ENCODE data around the gene R3HCC1L. TPM values are rescaled to one million over a fixed set of nuclear protein-coding genes. Genes with fewer than 3 reads are reported as not detected.
"Not testable (repeated sequence)": the region's sequence is repeated elsewhere in the genome, so short reads cannot be mapped to it uniquely, and the experiment has no call there.

The R3HCC1L gene
- total and polyA plus RNA-seq, 11 donors, result 4.0 to 8.6 (median 5.2) TPM

DNA sequence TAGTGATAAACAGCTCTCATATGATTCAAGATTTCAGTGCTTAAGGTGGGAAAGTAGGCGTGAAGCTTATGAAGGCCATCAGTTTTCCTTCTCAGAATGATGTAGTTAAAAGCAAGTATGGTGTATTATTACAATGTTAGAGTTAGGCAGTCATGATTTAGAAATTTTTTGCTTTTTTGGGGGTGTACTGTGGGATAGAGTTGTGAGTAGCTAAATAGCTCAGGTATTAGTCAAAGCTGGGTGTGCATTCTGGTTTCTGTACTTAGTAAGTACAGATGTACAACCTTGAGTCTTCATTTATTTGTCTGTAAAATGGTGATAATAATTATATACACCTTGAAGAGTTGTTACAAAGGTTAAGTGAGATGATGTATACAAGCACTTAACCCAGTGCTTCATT lies 52.2 kb downstream of the R3HCC1L start:
- H3K4me3 ChIP-seq, result no peak overlapping the region
- TF ChIP-seq POLR2A (IDR thresholded peaks at IDR 0.05), result no peak
- TF ChIP-seq, protein P1, sequence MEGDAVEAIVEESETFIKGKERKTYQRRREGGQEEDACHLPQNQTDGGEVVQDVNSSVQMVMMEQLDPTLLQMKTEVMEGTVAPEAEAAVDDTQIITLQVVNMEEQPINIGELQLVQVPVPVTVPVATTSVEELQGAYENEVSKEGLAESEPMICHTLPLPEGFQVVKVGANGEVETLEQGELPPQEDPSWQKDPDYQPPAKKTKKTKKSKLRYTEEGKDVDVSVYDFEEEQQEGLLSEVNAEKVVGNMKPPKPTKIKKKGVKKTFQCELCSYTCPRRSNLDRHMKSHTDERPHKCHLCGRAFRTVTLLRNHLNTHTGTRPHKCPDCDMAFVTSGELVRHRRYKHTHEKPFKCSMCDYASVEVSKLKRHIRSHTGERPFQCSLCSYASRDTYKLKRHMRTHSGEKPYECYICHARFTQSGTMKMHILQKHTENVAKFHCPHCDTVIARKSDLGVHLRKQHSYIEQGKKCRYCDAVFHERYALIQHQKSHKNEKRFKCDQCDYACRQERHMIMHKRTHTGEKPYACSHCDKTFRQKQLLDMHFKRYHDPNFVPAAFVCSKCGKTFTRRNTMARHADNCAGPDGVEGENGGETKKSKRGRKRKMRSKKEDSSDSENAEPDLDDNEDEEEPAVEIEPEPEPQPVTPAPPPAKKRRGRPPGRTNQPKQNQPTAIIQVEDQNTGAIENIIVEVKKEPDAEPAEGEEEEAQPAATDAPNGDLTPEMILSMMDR (IDR thresholded peaks at IDR 0.05), result no peak
- no peak for ATAC-seq
- no peaks in the 10 kb centered on the region for H3K9me3 ChIP-seq
- no peaks in the 10 kb centered on the region for H3K27me3 ChIP-seq
- H3K4me1 ChIP-seq, result no peaks in the 10 kb centered on the region
- H3K27ac ChIP-seq, result no peak overlapping the region
- peaks cover 0 to 61% (median 16%) of the 10 kb centered on the region in 9 donors for H3K36me3 ChIP-seq
- no peak for DNase-seq
- WGBS, 4 donors, result 98 to 100% (median 100%) methylated on average over 1 of the region's 1 CpG
- intact Hi-C loops (cut with DNase I), result no loop called here

DNA sequence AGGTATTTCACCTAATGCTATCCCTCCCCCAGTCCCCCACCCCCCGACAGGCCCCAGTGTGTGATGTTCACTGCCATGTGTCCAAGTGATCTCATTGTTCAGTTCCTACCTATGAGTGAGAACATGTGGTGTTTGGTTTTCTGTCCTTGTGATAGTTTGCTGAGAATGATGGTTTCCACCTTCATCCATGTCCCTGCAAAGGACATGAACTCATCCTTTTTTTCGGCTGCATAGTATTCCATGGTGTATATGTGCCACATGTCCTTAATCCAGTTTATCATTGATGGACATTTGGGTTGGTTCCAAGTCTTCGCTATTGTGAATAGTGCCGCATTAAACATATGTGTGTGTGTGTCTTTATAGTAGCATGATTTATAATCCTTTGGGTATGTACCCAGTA lies 56.3 kb downstream of the R3HCC1L start:
- ATAC-seq; H3K4me3 ChIP-seq; H3K27me3 ChIP-seq; DNase-seq; intact Hi-C loops (cut with DNase I); H3K4me1 ChIP-seq; H3K27ac ChIP-seq: not testable (repeated sequence)
- H3K36me3 ChIP-seq, result peaks cover 0 to 49% (median 16%) of the 10 kb centered on the region in 9 donors
- 98 to 99% (median 99%) methylated on average over 4 of the region's 4 CpGs for WGBS, 4 donors
- H3K9me3 ChIP-seq, result peaks cover 0 to 17% (median 2%) of the 10 kb centered on the region in 12 donors

DNA sequence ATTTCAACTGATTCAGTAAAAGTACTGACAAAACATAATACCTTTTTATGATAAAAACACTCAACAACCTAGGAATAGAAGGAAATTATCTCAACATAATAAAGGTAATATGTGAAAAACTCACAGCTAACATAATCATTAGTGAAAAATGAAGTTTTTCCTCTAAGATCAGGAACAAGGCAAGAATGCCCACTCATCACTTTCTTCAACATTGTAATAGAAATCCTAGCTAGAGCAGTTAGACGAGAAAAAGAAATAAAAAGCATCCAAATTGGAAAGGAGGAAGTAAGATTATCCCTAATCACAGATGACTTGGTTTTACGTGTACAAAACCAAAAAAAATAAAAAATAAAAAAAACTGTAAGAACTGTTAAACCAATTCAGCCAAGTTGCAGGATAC lies 58.6 kb downstream of the R3HCC1L start:
- intact Hi-C loops (cut with DNase I), result no loop called here
- peaks cover 0 to 27% (median 1%) of the 10 kb centered on the region in 9 donors for H3K36me3 ChIP-seq
- no peak for TF ChIP-seq POLR2A (IDR thresholded peaks at IDR 0.05)
- TF ChIP-seq, protein P1 (IDR thresholded peaks at IDR 0.05), result no peak

DNA sequence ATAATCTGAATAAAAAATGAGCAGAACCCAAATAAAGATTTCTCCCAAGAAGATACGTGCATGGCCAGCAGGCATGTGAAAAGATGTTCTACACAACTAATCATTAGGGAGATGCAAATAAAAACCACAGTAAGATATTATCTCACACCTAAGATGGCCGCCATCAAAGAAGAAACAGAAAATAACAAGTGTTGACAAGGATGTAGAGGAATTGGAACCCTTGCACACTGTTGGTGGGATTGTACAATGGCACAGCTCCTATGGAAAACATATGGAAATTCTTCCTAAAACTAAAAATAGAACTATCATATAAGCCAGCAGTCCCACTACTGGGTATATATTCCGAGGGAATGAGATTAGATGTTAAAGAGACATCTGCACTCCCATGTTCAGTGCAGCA lies 60.2 kb downstream of the R3HCC1L start:
- intact Hi-C loops (cut with DNase I), result no loop called here
- ATAC-seq (no peak), DNase-seq (no peak)
- H3K27me3 ChIP-seq, result no peaks in the 10 kb centered on the region
- no peak overlapping the region for H3K27ac ChIP-seq
- no peak overlapping the region for H3K4me3 ChIP-seq
- no peak for TF ChIP-seq POLR2A (IDR thresholded peaks at IDR 0.05)
- TF ChIP-seq, protein P1 (IDR thresholded peaks at IDR 0.05), result no peak
- 86 to 91% (median 90%) methylated on average over 3 of the region's 3 CpGs for WGBS, 4 donors
- H3K36me3 ChIP-seq, result peaks cover 0 to 14% (median 0%) of the 10 kb centered on the region in 9 donors
- H3K9me3 ChIP-seq, result peaks cover 0 to 17% (median 2%) of the 10 kb centered on the region in 12 donors
- H3K4me1 ChIP-seq, result peaks cover 0 to 16% (median 0%) of the 10 kb centered on the region in 12 donors

More for the DNA sequence above, 58.6 kb downstream of the R3HCC1L start:
- no peak for DNase-seq
- no peak for ATAC-seq
- H3K4me1 ChIP-seq, result peaks cover 0 to 7% (median 0%) of the 10 kb centered on the region in 12 donors
- 93 to 100% (median 96%) methylated on average over 2 of the region's 2 CpGs for WGBS, 4 donors
- H3K27ac ChIP-seq, result no peak overlapping the region
- no peaks in the 10 kb centered on the region for H3K27me3 ChIP-seq
- H3K9me3 ChIP-seq, result peaks cover 0 to 17% (median 2%) of the 10 kb centered on the region in 12 donors
- H3K4me3 ChIP-seq, result no peak overlapping the region

DNA sequence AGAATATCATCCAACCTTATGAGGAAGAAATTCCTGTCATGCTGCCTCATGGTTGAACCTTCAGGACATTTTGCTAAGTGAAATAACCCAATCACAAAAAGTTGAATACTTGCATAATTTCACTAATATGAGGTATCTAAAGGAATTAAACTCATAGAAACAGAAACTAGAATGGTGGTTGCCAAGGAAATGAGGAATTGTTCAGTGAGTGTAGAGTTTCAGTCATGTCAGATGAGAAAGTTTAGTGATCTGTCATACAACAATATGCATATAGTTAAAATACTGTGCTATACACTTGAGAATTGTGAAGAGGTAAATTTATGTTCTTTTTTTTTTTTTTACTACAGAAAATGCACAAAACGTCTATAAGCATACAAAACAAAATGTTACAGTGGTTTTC lies 60.7 kb downstream of the R3HCC1L start:
- H3K27me3 ChIP-seq, result no peaks in the 10 kb centered on the region
- peaks cover 0 to 11% (median 0%) of the 10 kb centered on the region in 9 donors for H3K36me3 ChIP-seq
- H3K27ac ChIP-seq, result no peak overlapping the region
- H3K4me3 ChIP-seq, result no peak overlapping the region
- peaks cover 0 to 16% (median 0%) of the 10 kb centered on the region in 12 donors for H3K4me1 ChIP-seq
- intact Hi-C loops (cut with DNase I), result no loop called here
- WGBS, 4 donors, result 80 to 88% (median 83%) methylated on average over 1 of the region's 1 CpG
- no peak for TF ChIP-seq POLR2A (IDR thresholded peaks at IDR 0.05)
- TF ChIP-seq, protein P1 (IDR thresholded peaks at IDR 0.05), result no peak
- H3K9me3 ChIP-seq, result peaks cover 0 to 17% (median 2%) of the 10 kb centered on the region in 12 donors
- DNase-seq, result no peak
- ATAC-seq, result no peak
